OCI-LY1 (cell line): ENCODE measurements around the gene POLG2.

Experiments used
- H2AFZ ChIP-seq: fragments of 200-600 bp; sonication (generic), shearing (Covaris generic); 2 replicates; pipeline ENCODE4 v1.6.0; 2014; ENCODE audit warnings: antibody characterized with exemption, mild to moderate bottlenecking, low read length
- H3F3A ChIP-seq: fragments of 200-600 bp; sonication (generic), shearing (Covaris generic); 2 replicates; pipeline ENCODE4 v1.6.0; 2014; ENCODE audit warnings: mild to moderate bottlenecking, antibody characterized with exemption, low read length, moderate library complexity; ENCODE audit not compliant: insufficient read depth
- H3K27ac ChIP-seq: fragments of 200-600 bp; sonication (generic); 2 replicates; pipeline ENCODE4 v1.5.1; 2014; ENCODE audit warnings: low read length, mixed run types, mild to moderate bottlenecking, low read depth; ENCODE audit not compliant: poor library complexity, severe bottlenecking
- H3K27me3 ChIP-seq: fragments of 200-600 bp; sonication (generic); 2 replicates; pipeline ENCODE4 v1.6.0; 2014; ENCODE audit warnings: antibody characterized with exemption, mild to moderate bottlenecking, low read length, moderate library complexity; ENCODE audit not compliant: insufficient read depth
- H3K36me3 ChIP-seq: fragments of 200-600 bp; sonication (generic); 2 replicates; pipeline ENCODE4 v1.6.1; 2014; ENCODE audit warnings: mild to moderate bottlenecking, antibody characterized with exemption, low read length, moderate library complexity, mixed read lengths; ENCODE audit not compliant: insufficient read depth
- H3K4me1 ChIP-seq: fragments of 200-600 bp; sonication (generic); 2 replicates; pipeline ENCODE4 v1.5.1; 2014; ENCODE audit warnings: mild to moderate bottlenecking, low read length, moderate library complexity; ENCODE audit not compliant: insufficient read depth, severe bottlenecking
- H3K4me2 ChIP-seq: fragments of 200-600 bp; sonication (generic), shearing (Covaris generic); 2 replicates; pipeline ENCODE4 v1.6.1; 2014; ENCODE audit warnings: low read length
- H3K4me3 ChIP-seq: fragments of 200-600 bp; sonication (generic); 2 replicates; pipeline ENCODE4 v1.5.1; 2014; ENCODE audit warnings: low read length, low read depth, mild to moderate bottlenecking, mixed read lengths; ENCODE audit not compliant: poor library complexity, severe bottlenecking
- H3K79me2 ChIP-seq: fragments of 200-600 bp; shearing (Covaris generic); 2 replicates; pipeline ENCODE4 v1.6.1; 2016; ENCODE audit warnings: mixed run types, low read length, mixed read lengths; ENCODE audit not compliant: insufficient read depth
- H3K9ac ChIP-seq: fragments of 200-600 bp; sonication (generic), shearing (Covaris generic); 2 replicates; pipeline ENCODE4 v1.6.1; 2014; ENCODE audit warnings: mild to moderate bottlenecking, low read length, mixed read lengths
- H3K9me2 ChIP-seq: fragments of 200-600 bp; sonication (generic), shearing (Covaris generic); 2 replicates; pipeline ENCODE4 v1.6.1; 2014; ENCODE audit warnings: low read depth, mild to moderate bottlenecking, low read length, mixed read lengths
- H3K9me3 ChIP-seq: fragments of 200-600 bp; shearing (Covaris generic); 2 replicates; pipeline ENCODE4 v1.6.1; 2014; ENCODE audit warnings: low read length, mixed read lengths
- H4K20me1 ChIP-seq: fragments of 200-600 bp; sonication (generic), shearing (Covaris generic); 2 replicates; pipeline ENCODE4 v1.6.0; 2016; ENCODE audit warnings: mild to moderate bottlenecking, low read length; ENCODE audit not compliant: insufficient read depth
- EZH2 ChIP-seq: fragments of 200-600 bp; sonication (generic), shearing (Covaris generic); IDR thresholded peaks from 2 replicates; pipeline ENCODE4 v1.8.0; 2017; ENCODE audit warnings: borderline replicate concordance, mixed run types, mild to moderate bottlenecking, antibody characterized with exemption, low read length, moderate library complexity, mixed read lengths
- TF ChIP-seq, protein P1 (sequence below): fragments of 200-600 bp; sonication (generic), shearing (Covaris generic); IDR thresholded peaks from 2 replicates; pipeline ENCODE4 v1.5.1; 2017; ENCODE audit warnings: mild to moderate bottlenecking, antibody characterized with exemption, low read length, moderate library complexity, mixed read lengths

POLG2 gene

DNA sequence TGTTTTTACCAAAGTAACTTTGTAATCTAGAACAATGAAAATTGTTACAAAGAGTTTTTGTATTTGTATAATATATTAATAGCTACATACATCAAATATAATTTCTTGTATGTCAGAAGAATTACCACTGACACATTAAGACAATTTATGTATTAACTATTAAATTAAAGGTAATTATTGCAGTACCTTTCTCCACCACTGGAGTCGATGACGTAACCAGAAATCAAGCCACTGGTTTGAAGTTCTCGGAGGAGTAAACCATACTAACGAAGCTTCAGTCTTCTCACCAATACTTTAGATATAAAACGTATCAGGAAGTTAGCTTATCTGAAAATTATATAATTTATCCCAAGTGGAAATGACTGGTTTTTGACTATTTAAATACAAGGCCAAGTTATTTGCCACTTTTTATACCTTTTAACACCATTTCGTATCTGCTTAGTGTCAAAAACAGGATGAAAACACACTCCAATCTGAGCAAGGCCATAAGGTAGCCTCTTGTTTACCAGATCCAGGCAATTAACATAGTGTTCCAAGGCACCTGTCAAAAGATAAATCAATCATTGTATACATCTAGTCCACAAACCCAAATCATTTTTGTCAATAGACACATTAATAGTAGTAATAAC lies 4.3 kb downstream of the POLG2 start:
- Histone ChIP-seq H3K4me3 (no peak overlapping the region), H3K27ac (no peak overlapping the region), H3K9me2 (no peaks in the 10 kb centered on the region), H3K9me3 (no peaks in the 10 kb centered on the region), H3K36me3 (peaks cover 61% of the 10 kb centered on the region), H4K20me1 (no peaks in the 10 kb centered on the region), H3K4me1 (peaks cover 28% of the 10 kb centered on the region), H3K27me3 (no peaks in the 10 kb centered on the region), H3K4me2 (no peak overlapping the region), H3K9ac (no peak overlapping the region), H2AFZ (no peak overlapping the region), H3F3A (peaks cover 5% of the 10 kb centered on the region), H3K79me2 (peaks cover 13% of the 10 kb centered on the region)
- TF ChIP-seq, protein P1, sequence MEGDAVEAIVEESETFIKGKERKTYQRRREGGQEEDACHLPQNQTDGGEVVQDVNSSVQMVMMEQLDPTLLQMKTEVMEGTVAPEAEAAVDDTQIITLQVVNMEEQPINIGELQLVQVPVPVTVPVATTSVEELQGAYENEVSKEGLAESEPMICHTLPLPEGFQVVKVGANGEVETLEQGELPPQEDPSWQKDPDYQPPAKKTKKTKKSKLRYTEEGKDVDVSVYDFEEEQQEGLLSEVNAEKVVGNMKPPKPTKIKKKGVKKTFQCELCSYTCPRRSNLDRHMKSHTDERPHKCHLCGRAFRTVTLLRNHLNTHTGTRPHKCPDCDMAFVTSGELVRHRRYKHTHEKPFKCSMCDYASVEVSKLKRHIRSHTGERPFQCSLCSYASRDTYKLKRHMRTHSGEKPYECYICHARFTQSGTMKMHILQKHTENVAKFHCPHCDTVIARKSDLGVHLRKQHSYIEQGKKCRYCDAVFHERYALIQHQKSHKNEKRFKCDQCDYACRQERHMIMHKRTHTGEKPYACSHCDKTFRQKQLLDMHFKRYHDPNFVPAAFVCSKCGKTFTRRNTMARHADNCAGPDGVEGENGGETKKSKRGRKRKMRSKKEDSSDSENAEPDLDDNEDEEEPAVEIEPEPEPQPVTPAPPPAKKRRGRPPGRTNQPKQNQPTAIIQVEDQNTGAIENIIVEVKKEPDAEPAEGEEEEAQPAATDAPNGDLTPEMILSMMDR, result peak; percentile 41; the same call in 1 of the 2 replicates
- no peak for TF ChIP-seq EZH2

DNA sequence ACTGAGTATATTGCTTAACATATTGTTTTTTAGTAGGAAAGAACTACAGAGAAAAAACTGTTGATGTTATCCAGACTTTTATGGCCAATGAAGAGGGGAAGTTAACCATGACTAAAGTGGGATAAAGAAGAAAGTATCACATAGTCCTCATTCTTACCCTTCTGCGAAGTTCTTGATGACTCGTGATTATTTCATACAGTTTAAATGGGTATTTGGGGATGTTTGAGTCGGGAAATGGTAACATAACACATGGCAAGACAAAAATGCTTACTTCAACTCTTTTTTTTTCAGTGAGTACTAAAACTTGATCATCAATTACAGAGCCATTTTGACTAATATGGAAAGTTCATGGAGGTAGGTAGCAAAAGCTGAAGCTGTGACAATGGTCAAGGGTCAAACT lies 4.9 kb downstream of the POLG2 start:
- H4K20me1 ChIP-seq, result no peaks in the 10 kb centered on the region
- H3K9ac ChIP-seq, result no peak overlapping the region
- no peak overlapping the region for H3K4me3 ChIP-seq
- H3K9me2 ChIP-seq, result no peaks in the 10 kb centered on the region
- peaks cover 23% of the 10 kb centered on the region for H3K4me1 ChIP-seq
- no peak overlapping the region for H3K27ac ChIP-seq
- H3K36me3 ChIP-seq, result peaks cover 64% of the 10 kb centered on the region
- peaks cover 13% of the 10 kb centered on the region for H3K79me2 ChIP-seq
- H3F3A ChIP-seq, result peaks cover under 1% of the 10 kb centered on the region; the same call in 1 of the 2 replicates
- TF ChIP-seq EZH2, result no peak
- H3K4me2 ChIP-seq, result no peak overlapping the region
- no peaks in the 10 kb centered on the region for H3K9me3 ChIP-seq
- H3K27me3 ChIP-seq, result no peaks in the 10 kb centered on the region
- H2AFZ ChIP-seq, result no peak overlapping the region

DNA sequence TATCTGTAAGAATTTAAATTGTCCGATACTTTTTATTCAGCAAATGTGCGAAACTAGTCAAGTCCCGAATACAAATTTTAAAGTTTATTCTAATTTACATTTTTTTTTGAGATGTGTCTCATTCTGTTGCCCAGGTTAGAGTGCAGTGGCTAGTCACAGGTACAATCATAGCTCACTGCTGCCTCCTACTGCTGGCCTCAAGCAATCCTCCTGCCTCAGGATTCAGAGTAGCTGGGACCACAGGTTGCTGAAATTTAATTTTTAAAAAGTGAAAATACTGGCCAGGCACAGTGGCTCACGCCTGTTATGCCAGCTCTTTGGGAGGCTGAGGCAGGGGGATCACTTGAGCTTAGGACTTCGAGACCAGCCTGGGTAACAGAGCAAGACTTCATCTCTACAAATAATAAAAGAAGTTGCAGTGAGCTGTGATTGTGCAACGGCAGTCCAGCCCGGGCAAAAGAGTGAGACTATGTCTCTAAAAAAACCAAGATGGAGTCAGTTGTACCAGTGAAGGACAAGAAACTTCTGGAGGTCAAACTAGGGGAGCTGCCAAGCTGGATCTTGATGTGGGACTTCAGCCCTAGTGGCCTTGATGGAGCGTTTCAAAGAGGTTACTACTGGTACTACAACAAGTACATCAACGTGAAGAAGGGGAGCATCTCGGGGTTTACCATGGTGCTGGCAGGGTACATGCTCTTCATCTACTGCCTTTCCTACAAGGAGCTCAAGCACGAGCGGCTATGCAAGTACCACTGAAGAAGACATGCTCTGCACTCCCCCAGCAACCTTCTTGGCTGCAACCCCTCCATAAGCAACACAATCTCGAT lies 5.6 kb downstream of the POLG2 start:
- no peak overlapping the region for H3K4me2 ChIP-seq
- H2AFZ ChIP-seq, result no peak overlapping the region
- H3K27ac ChIP-seq, result no peak overlapping the region
- TF ChIP-seq, protein P1, result peak; percentile 71
- no peak for TF ChIP-seq EZH2
- H4K20me1 ChIP-seq, result no peaks in the 10 kb centered on the region
- no peaks in the 10 kb centered on the region for H3K9me3 ChIP-seq
- H3K27me3 ChIP-seq, result no peaks in the 10 kb centered on the region
- peaks cover 10% of the 10 kb centered on the region for H3K79me2 ChIP-seq
- no peaks in the 10 kb centered on the region for H3K9me2 ChIP-seq
- H3F3A ChIP-seq, result no peaks in the 10 kb centered on the region
- no peak overlapping the region for H3K9ac ChIP-seq
- H3K4me3 ChIP-seq, result no peak overlapping the region
- peaks cover 71% of the 10 kb centered on the region for H3K36me3 ChIP-seq
- peaks cover 23% of the 10 kb centered on the region for H3K4me1 ChIP-seq
